Left renal pelvis (tissue), 4 donors: Measurements from ENCODE around the gene CHIT1. TPM values are rescaled to one million over a fixed set of nuclear protein-coding genes. Genes with fewer than 3 reads are reported as not detected.

Experiments
- DNase-seq, 4 donors: peaks; one replicate each; pipeline ENCODE4 v3.0.0-alpha.2; 2013; ENCODE audit warnings: low read depth in 4 of 4, low spot score in 3 of 4
- polyA plus RNA-seq, 4 donors: library from polyadenylated mRNA; unstranded; fragments of 120-200 nt; gene quantifications; one replicate each; pipeline ENCODE4 v1.2.1, GENCODE V29; 2013; ENCODE audit not compliant: insufficient read length in 4 of 4

The CHIT1 gene
- polyA plus RNA-seq, 4 donors = 0.04 to 0.15 (median 0.08) TPM

DNA sequence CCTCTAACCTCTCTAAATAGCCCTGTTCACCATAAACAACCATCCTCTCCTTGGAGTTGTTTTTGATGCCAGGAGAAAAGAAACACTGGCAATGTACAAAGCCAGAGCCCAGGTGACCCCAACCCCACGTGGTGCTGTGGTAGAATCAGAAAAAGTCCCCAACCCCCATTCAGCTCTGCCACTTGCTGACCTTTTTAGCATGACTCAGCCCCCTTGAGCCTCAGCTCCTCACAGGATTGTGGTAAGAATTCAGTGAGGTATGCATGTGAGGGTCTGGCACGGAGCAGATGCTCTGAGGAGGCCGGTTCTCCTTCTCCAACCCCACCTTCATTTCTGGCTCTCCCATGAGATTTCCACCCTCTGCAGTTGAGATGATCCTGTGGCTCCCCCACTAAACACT lies 31.8 kb downstream of the CHIT1 start:
- no peak for DNase-seq

DNA sequence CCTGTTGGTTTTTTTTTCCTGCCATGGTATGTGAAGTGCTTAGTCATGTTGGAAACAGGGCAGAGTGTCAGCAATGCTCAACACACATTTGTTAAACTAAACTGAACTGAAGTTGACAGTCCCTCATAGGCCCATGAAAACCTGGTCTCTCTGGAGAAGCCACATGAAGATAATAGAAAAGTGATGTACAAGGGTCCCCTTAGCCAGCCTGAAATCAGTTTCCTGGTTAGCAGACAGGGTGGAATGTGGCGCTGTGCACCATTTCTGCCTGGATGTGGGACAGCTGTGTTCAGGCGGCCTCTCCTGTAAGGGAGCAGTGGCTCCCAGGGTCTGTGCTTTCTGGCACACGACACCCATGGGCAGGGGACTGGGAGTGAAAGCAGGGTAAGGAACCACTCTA lies 33.1 kb downstream of the CHIT1 start:
- no peak for DNase-seq

DNA sequence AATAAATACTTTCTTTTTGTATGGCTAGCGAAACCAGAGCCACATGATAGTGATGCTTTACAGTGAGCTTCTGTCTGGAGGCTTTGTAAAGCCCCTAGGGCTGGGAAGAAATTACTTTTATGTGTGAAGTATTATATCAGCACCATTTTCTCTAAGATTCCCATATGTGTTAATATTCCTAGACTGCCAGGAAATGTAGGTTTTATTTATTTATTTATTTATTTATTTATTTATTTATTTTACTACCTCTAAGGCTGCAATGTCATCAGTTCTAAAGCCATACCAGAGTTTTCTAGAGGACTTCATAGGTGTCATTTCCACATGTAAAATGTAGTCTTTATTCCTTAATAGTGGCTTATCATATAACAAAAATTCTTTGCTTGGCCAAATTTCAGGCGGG lies 38.5 kb downstream of the CHIT1 start:
- no peak for DNase-seq

DNA sequence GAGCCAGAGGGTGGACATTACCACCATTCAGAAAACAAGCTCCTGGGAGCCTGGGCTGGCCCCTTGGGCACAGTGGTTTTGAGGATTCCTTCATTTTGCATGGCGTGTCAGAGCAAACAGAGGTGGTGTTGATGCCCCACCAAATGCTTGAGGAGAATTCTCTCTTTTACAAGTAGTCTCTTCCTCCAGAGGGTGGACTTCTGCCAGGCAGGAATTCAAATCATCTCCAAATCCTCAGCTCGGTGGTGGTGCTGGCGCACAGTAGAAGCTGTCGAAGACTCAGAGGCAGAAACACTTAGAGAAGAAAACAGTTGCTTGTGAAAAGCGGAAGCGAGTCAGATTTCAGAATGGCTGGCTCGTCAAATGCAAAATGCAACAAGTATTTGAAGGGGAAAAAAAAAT lies 39.5 kb downstream of the CHIT1 start:
- DNase-seq = no peak

DNA sequence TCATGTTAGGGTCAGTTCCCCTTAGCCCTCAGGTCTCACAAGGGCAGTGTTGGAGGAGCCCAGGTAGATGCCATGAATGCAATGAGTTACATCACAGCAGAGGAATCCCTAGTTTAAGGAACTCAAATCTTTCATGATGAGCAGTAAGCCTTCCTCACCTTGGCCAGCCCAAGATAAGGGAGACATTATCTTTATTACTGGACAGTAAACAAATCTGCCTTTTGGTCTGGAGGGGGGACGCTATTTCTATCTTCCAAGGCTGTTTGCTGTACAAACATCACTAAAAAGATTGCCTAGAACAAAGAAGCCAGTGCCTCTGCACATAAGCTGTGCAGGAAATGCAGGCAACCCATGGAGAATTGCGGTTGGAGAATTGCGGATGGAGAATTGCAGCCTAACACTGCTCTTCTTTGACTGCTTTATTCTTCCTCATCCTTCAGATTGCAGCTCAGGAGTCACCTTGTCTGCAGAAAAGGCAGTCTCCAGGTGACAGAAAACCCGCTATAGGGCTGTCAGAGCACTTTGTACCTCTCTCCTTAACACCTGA lies 40.7 kb downstream of the CHIT1 start:
- no peak for DNase-seq

DNA sequence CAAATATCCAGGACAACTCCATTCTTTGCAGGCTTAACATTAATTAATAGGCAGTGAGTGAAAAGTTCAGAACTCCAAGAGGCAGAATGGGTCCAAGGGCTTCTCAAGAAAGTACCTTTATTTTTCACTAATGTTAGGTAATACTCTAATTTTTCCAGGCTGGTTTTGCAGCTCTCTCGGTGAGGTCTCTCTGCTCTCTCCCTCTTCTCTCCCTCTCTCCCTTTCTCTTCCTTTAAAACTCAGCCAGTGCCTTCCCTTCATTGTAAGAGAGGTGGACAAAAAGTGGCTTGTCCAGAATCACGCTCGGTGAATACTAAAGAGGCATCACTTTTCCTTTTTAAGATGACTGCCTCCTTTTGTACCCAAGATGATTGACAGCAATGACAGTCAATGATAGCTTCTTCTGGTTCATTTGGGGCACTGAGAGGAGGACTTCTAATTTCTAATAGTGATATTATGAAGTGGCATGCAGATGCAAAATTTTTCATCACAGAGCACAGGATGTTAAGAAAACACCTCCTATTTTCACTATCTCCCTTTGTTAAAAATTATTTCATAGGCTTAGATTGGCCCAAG lies 41.7 kb downstream of the CHIT1 start:
- DNase-seq = no peak

DNA sequence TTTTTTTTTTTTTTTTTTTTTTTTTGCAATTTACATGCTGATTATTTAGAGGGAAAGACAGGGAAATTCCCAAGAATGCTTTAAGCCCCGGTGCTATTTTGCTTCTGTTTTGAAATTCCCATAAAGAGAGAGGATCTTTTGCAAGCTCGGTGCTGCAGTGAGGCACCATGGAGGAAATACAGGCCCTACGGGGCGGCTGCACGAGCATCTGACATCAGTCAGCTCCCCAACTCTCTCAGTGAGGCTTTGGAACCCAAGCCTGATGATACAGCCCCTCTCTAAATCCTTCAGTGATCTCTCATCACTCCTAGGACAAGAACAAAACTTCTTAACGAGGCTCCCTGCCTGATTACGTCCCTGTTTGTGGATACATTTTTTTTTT lies 42.2 kb downstream of the CHIT1 start:
- DNase-seq = no peak

DNA sequence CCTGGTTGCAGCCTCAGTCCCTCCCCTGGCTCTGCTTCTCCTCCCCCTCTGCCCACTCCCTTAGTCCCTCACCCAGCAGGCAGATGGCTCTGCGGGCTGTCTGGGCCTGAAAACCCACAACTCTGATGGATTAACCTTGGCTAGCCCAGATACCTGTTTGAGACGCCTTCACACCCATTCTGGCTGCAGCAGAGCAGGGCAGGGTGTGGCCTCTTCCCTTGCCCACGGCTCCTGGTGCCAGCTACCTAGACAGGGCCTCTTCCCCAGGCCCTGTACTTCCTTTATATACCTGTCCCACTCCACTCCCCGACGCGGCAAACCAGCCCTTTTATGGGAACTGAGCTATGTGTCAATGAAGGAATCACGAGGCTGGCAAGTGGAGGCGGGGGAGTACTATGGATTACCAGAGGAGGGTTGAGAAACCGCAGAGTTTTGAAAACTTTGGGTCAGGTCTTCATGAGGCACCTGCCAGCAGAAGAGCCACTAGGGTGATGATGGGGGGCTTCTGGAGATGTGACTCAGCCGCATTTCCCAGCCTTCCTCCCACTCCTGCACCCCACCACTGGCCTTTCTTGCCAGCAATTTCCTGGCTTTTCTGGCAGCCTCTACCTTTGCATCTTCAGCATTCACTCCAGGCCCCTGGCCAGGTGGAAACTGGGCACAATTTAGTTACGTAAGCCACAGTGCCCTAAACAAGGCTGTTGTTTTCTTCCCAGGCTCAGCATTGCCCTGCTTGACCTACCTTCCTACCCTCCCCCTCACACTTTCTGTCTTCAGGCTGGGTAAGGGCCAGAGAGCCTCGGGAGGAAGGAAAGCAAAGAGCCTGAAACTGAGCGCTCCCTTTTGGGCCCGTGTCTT lies 42.8 kb downstream of the CHIT1 start, which contains the start of gene CHI3L1:
TSS of gene CHI3L1 (minus strand) at position 259 of the 858 bp plus-strand sequence. CDS start at position 178, 81 bp downstream.
- DNase-seq = no peak

DNA sequence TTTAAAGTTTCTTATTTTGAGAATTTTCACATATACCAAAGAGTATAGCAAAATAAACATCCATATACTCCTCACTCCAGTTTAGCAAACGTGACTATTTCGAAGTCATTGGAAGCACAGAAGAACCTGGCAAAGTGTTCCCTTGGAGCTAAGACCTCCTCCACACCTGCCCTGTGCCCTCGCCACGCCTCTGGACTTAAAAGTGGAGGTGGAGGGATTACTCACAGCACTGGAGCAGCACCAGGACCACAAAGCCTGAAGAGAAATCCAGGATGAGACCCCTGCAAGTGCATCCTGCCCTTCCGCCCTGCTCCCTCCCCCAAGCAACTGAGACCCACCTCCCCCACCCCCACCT lies 43.4 kb downstream of the CHIT1 start:
- no peak for DNase-seq

DNA sequence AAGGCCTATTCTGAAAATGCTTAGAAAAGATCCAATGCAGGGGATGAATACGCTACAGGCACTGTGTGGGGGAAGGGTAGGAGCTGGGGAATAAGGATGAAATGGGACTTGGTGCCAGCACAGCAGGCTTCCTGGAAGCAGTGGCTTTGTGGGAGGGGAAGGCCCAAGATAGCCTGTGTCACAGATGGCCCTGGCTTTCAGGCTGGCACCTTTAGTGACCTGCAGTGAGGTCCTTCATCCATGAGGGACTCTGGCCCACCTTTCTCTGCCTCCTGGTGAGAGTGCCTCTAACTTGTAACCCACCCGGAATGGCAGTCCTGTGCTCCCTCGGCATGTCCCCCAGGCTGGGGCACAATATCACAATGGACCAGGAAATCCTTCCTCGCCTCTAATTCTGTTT lies 43.9 kb downstream of the CHIT1 start:
- no peak for DNase-seq

DNA sequence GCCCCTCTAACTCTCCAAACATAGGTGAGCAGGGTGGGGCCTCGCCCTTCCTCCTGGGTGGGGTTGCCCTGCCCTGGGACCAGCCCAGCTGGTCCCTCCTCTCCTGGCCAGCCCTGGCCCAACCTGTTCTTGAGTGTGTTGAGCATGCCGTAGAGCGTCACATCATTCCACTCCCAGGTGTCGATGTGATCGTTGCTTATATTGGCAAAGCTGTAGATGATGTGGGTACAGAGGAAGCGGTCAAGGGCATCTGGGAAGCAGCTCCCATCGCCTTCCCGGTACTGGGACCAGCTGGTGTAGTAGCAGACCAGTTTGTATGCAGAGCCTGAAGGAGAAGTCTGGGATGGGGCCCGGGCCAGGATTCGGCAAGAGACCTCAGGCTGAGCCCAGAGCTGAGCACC lies 44.4 kb downstream of the CHIT1 start:
- DNase-seq = no peak

DNA sequence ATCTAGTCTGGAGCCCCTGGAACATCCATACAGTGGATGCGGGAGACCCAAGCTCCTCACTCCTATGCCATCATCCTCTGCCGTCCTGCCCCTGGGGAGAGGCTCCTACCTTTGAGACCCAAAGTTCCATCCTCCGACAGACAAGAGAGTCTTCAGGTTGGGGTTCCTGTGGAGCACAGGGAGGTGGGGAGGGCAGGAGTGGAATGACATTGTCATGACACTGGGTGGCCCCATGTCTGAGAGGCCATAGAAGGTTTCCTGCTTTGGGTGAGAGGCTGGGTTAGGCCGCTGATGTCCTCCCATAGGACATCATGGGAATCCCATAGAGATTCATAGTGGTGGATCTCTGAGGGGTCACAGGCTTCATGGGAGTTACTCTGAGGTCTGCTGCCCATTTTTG lies 45.0 kb downstream of the CHIT1 start:
- DNase-seq = no peak

DNA sequence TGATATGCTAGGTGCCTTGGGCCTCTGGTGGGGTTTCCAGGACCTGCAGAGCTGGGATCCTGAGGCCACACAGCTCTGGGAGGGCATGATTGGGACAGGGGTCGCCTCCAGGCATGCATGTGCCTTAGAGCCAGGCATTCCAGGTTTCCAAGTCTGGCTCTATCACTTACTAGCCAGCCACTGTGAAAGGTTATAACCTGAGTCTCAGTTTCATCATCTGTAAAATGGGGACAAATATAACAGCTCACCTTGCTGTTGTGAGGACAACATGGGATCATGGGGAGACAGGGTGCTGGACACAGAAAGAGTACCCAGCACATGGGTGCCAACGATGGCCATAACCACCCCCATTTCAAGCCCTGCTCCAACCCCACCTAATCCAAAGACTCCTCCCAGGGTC lies 45.6 kb downstream of the CHIT1 start:
- no peak for DNase-seq

DNA sequence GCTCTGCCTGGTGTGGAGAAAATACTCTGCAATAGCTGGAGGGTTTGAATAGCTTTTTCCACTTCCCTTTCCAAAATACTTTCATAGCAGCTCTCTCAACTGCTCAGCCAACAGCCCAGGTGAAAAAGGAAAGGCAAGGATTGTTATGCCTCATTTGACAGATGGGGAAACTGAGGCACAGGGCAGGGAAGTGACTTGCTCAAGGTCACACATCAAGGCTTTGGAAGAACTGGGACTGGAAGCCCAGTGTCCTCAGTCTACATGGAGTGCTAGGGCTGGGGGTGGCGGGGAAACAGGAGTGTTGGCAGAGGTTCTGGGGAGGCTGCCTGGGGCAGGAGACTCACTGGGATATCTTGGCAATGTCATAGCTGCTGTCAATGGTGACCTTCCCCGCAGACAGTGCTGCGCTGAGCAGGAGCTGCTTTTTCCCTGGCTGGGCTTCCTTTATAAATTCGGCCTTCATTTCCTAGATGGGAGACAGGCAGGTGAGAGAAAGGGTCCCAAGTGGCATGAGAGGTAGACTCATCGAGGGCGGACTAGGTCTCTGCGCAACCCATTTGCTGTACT lies 47.0 kb downstream of the CHIT1 start:
- no peak for DNase-seq

DNA sequence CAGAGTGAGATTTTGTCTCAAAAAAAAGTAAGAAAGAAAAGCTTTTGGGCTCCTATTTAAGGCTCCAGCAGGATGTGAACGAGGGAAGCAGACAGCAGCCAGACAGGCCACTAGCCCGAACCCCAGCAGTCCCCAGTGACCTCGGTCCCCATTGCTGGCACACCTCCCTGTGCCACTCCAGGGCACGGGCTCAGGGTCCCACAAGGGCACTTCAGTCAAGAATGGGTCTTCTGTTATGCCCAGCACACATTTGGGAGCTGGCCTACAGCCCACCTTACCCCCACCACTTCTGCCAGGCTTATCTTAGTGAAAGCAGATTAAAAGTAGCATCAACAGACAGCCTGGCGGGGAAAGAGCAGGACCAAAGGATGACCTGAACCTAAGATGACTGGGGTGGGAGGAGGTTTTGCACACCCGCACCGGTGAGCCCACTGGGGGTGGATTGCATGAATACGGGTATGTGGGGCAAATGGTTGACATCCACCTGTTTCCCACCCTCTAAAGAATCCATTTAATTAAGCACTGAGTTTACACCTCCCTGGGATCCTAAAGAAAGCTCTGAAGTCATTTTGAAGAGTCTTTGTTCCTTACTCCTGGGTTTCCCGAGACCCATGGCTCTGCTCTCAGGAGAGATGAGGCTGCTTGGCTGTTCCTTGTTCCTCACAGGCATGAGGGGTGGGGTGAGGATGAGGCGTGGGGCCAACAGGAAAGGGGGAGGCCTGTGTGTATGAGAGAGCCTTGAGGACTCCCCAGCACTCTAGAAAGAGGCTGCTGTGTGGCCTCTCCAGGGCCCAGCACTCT lies 47.7 kb downstream of the CHIT1 start:
- no peak for DNase-seq

DNA sequence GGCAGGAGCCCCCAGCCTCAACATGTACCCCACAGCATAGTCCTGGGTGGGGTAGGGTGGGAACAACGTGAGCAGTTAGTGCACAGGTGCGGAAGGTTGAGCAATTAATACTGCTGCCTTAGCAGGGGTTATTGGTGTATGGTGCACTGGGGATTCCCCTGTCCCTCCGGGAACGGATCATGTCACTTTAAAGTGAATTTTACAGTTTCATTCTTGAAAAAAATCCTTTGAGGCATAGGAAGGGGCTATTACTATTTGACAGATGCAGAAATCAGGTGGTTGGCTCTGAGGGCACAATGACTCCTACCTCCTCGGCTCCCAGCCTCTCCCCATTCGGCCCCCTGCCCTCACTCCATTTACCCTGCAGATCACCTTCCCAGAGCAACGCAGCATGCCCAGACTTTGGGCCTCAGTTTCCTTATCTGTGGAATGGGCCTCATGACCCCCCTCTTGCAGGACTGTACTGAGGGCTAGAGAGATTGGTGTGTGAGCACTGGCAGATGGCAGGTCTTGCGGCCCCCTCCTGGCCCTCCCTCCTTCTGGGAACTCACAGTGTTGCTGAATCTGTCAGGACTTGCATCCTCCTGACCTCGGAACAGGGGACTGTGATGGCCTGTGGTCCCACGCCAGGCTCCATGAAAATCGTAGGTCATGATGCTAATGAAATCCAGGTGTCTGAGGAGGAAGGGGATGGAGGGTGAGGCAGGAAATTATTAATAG lies 48.7 kb downstream of the CHIT1 start:
- no peak for DNase-seq

DNA sequence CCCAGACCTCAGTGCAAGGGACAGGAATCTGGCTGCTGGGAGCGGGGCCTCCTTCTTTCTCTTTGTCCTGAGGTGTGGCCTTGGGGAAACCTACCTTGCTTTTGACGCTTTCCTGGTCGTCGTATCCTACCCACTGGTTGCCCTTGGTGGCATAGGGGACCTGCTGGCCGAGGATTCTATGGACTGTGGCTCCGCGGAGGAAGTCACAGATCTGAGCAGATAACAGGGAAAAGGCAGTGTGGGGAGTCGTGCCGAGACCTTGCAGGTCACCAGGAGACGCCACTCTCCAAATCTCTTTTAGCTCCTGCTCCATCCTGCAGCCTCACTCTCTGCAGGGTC lies 49.8 kb downstream of the CHIT1 start:
- no peak for DNase-seq

DNA sequence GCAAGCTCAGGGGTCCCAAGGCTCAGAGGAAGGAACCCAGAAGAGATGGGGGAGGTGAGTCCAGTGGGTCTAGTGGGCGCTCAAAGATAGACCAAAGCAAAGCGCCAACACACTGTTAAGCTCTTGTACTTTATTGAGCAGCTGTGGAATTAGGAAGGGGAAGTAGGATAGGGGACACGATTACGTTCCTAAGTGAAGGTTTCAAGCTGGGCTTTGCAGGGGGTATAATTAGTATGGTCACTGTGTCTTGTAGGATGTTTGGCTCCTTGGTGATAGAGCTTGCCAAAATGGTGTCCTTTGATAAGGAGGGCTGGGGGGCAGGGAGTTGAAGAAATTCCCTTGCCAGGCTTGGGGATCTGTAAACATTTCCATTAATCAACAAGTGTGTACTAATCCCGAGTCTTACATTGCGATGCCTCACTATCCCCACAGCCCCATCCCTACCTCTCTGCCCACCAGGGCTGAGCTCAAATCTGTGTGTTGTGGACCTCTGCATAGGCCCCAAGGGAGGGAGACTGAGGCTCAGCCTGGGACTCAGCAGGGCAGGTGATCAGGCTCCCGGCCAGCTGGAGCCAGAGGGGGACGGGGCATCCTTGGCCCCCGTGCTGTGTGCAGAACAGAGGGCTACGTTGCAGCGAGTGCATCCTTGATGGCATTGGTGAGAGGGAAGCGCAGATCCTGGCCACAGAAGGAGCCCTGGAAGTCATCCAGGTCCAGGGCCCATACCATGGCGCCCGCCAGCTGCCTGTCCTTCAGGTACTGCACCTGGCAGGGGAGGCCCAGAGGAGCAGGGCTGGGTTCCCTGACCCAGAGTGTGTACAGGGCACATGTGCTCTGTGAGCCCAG lies 50.4 kb downstream of the CHIT1 start:
- no peak for DNase-seq

DNA sequence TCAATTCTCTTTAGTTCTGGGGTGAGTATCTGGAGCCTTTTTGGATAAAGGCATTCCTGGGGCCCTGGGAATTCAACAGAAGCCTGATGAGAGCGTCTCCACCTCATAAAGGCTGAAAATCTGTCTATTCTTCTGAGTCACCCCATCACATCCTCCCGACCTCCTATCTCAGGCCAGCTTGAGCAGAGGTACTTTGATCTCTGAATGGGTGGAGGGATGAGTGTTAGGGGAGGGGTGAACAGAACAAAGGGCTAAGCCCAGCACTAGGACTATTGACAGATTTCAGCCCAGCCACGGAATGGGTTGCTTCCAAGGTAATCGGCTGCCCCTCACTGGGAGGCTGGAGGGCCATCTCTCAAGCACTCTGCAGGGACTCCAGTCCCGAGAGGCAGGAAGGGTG lies 51.4 kb downstream of the CHIT1 start:
- DNase-seq = no peak
